ENCODE results near the gene PTOV1.

PTOV1 gene

DNA sequence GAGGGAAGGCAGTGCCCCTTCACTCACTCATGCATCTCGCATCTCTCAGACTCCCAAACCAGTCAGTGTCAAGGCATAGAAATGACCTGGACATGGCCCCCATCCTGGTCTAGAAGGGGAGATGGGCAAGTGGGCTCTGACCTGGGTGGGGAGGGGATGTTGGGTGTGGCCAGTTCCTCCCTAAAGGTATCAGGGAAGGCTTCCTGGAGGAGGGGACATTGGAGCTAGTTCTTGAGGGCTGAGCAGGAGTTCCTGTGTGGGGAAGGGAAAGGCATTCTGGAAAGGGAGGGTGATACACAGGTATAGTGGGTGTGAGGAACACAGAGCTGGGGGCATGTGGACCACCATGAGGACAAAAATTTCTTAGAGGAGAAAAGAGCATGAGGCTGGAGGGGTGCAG lies 41.8 kb downstream of the PTOV1 start:
- no peak for DNase-seq

DNA sequence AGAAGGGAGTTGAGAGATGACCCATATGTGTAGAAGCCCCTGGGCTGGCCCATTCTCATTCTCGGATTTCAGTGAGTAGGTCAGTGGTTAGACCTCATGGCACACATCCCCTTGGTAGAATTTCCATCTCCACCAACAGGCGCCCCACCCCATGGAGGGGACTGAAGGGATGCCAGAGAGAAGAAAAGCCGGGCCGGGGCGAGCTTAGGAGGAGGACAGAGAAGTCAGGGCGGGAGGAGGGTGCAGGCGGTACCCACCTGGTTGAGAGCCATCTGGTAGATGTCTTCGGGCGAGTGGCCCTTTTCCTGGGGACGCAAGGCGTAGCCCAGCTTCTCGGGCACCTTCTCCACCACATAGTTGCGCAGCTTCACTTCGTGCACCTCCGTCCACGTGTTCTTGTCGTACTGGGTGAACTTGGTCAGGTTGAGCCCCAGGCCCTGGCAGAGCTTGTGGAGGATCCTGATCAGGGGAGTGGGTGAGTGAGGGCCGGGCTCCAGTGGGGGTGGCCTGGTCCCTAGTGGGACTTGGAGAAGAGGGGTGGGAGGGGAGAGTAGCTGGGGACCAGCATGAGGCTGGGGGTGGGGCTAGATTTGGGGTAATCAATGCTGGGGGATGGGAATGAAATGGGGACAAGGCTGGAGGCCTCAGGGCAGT lies 43.2 kb downstream of the PTOV1 start:
- no peak for DNase-seq

- no peak for DNase-seq
These were observed 44.1 kb downstream of the PTOV1 start for GRCh38 chr19:49894879-49895565.

GRCh38 chr19:49895566-49896297 lies 44.8 kb downstream of the PTOV1 start:
- no peak for DNase-seq

- DNase-seq: no peak
These were observed 46.1 kb downstream of the PTOV1 start, which contains the start of gene IL4I1 for GRCh38 chr19:49896863-49897621. Gene IL4I1 (minus strand): TSS chr19:49896887. CDS start chr19:49896160, 727 bp downstream.

DNA sequence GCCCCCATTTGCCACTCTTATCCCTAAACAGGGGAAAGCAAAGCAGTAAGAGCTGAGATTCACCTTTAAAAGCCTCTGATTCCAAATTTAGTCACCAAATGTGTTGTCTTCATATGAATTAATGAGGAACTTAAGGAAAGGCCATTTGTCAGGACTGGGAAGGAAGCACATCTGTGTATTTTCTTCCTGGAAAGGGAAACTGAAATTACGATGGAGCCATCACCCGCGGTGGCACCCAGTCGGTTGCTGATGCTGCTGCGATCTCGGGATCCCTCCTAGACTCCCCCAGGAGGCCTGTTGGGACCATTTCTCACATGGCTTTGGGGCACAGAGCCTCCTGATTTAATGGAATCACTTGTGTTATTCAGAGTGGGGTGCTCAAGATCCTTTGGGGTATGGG lies 53.2 kb downstream of the PTOV1 start:
- DNase-seq: no peak

DNA sequence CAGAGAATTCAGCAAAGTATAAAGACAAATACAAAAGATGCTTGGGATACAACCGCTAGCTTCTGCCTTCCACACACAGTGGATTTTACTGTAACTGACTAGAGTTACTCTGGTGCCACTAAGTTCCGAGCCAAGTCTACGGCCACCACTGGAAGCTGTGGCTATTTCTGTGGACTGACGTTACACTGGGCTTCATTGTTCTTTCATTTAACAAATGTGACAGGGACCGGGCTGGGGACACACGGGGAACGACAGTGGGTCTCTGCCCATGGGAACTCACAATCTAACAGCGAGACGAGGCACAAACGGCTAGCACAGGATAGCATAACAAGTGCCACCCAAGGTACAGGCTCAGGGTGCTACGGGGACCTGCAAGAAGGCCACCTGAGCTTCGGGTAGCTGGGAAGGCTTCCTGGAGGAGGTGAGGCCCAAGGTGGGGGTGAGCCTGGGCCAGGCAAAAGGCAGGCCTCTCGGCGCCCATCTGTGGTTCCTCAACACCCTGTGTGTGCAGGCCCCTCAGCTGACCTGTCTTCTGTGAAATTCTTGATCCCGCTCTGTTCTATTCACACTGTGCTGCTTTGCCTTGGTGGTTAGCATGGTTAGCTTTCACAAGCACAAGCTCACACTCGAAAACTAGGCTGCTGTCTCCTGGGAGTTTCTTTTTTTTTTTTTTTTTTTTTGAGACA lies 56.1 kb downstream of the PTOV1 start:
- DNase-seq: no peak

GRCh38 chr19:49907745-49908446 lies 56.9 kb downstream of the PTOV1 start:
- DNase-seq: no peak

- no peak for DNase-seq
These were observed 57.8 kb downstream of the PTOV1 start for GRCh38 chr19:49908480-49909420.

DNA sequence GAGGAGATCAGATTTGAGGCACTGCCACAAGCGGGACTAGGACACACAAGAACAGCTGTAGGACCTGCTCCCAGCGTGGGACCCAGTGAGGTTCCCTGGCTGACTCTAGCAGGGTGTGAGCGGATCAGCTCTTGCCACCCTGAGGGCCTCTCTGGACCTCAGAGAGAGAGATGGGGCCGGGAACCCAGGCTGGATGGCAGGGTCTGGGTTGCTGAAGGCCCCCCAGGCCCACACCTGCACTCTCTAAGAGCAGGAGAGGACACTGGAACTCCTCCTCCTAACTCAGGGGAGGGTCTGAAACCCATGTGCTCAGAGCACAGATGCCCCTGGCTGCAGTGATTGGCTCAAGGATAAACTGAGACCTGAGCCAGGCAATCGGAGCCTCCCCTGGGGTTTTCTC lies 59.2 kb downstream of the PTOV1 start:
- DNase-seq: no peak

All from activated naive CD4-positive, alpha-beta T cell (primary cell).